ENCODE results near the gene CPB1.

CPB1 gene

GRCh38 chr3:148903941-148904340 is 76.3 kb downstream of the CPB1 start:
- Mint-ChIP-seq H3K27me3 (peaks cover 53% of the 10 kb centered on the region), H3K27ac (ENCODE audit: low read depth) (no peak overlapping the region), H3K36me3 (ENCODE audit: insufficient read depth) (no peaks in the 10 kb centered on the region), H3K4me3 (no peak overlapping the region), H3K4me1 (no peaks in the 10 kb centered on the region), H3K9me3 (no peaks in the 10 kb centered on the region)
- DNase-seq (ENCODE audit: low spot score in 2 of 2) (no peak), ATAC-seq (replicated peaks; ENCODE audit: extremely low read depth, poor library complexity, severe bottlenecking) (no peak)

- Mint-ChIP-seq H3K4me3 (no peak overlapping the region), H3K27ac (ENCODE audit: low read depth) (no peak overlapping the region), H3K4me1 (no peaks in the 10 kb centered on the region), H3K27me3 (peaks cover 73% of the 10 kb centered on the region), H3K36me3 (ENCODE audit: insufficient read depth) (no peaks in the 10 kb centered on the region), H3K9me3 (no peaks in the 10 kb centered on the region)
- no peak for ATAC-seq (replicated peaks; ENCODE audit: extremely low read depth, poor library complexity, severe bottlenecking)
- no peak for DNase-seq (ENCODE audit: low spot score in 2 of 2)
Observed at GRCh38 chr3:148906667-148907066, 79.1 kb downstream of the CPB1 start.

All from central memory CD8-positive, alpha-beta T cell (primary cell).